ENCODE results near the gene XPOT.
"Not testable (repeated sequence)": the region's sequence is repeated elsewhere in the genome, so short reads cannot be mapped to it uniquely, and the experiment has no call there.

Gene XPOT, protein sequence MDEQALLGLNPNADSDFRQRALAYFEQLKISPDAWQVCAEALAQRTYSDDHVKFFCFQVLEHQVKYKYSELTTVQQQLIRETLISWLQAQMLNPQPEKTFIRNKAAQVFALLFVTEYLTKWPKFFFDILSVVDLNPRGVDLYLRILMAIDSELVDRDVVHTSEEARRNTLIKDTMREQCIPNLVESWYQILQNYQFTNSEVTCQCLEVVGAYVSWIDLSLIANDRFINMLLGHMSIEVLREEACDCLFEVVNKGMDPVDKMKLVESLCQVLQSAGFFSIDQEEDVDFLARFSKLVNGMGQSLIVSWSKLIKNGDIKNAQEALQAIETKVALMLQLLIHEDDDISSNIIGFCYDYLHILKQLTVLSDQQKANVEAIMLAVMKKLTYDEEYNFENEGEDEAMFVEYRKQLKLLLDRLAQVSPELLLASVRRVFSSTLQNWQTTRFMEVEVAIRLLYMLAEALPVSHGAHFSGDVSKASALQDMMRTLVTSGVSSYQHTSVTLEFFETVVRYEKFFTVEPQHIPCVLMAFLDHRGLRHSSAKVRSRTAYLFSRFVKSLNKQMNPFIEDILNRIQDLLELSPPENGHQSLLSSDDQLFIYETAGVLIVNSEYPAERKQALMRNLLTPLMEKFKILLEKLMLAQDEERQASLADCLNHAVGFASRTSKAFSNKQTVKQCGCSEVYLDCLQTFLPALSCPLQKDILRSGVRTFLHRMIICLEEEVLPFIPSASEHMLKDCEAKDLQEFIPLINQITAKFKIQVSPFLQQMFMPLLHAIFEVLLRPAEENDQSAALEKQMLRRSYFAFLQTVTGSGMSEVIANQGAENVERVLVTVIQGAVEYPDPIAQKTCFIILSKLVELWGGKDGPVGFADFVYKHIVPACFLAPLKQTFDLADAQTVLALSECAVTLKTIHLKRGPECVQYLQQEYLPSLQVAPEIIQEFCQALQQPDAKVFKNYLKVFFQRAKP

DNA sequence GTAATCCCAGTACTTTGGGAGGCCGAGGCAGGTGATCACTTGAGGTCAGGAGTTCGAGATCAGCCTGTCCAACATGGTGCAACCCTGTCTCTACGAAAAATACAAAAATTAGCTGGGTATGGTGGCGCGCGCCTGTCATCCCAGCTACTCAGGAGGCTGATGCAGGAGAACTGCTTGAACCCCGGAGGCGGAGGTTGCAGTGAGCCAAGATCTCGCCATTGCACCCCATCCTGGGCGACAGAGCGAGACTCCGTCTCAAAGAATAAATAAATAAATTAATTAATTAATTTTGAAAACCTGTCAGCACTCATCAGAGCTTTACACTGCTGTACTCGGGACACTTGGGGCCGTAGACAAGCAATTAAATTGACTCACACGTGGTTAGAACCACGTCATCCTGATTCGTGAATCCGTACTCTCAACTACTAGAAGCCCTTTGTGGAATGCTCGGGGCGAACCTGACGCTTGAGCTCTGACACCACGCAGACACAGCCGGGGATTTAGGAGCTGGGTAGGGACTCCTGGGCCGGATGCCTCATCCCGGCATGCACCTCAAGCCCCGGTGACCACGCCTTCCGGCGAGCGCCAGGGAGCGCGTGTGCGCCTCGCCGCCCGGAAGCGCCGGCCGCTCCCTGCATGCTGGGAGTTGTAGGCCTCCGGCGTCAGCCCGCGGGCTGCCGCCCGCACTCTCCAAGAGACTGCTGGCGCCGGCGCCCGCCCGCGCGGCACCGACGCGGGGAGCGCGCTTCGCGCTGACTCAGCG is at the start of gene XPOT:
XPOT (plus strand) TSS at position 686 of the 763 bp plus-strand sequence. CDS start 5,644 bp downstream, outside the sequence.
- H3K27ac ChIP-seq: peak within 1 kb of the TSS; percentile 100
- TF ChIP-seq, protein P1, sequence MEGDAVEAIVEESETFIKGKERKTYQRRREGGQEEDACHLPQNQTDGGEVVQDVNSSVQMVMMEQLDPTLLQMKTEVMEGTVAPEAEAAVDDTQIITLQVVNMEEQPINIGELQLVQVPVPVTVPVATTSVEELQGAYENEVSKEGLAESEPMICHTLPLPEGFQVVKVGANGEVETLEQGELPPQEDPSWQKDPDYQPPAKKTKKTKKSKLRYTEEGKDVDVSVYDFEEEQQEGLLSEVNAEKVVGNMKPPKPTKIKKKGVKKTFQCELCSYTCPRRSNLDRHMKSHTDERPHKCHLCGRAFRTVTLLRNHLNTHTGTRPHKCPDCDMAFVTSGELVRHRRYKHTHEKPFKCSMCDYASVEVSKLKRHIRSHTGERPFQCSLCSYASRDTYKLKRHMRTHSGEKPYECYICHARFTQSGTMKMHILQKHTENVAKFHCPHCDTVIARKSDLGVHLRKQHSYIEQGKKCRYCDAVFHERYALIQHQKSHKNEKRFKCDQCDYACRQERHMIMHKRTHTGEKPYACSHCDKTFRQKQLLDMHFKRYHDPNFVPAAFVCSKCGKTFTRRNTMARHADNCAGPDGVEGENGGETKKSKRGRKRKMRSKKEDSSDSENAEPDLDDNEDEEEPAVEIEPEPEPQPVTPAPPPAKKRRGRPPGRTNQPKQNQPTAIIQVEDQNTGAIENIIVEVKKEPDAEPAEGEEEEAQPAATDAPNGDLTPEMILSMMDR (conservative IDR thresholded peaks at IDR 0.05): no peak

DNA sequence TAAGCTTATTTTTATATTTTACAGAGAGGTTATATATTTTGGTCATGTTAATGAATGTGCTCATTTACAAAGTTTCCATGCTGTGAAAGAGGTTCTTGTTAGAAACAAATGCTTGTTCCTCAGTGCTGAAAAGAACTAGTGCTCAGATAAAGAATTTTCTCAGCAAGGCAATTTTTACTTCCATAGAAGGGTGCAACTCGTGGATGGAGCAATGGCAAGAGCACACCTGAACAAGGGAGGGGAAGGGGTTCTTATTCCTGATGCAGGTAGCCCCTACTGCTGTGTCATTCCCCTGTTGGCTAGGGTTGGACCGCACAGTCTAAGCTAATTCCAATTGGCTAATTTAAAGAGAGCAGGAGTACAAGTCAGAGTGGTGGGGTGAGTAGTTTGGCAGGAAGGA is 48.0 kb upstream of the XPOT start:
- not testable (repeated sequence) for H3K27ac ChIP-seq

DNA sequence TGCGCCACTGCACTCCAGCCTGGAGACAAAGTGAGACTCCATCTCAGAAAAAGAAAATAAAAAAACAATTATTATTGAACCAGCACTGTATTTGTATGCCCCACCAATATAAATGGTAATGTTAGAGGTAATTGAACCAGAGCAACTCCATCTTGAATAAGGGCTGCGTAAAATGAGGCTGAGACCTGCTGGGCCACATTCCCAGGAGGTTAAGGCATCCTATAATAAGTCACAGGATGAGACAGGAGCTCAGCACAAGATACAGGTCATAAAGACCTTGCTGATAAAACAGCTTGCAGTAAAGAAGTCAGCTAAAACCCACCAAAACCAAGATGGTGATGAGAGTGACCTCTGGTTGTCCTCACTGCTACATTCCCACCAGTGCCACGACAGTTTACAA is 43.0 kb upstream of the XPOT start:
- H3K27ac ChIP-seq: not testable (repeated sequence)

DNA sequence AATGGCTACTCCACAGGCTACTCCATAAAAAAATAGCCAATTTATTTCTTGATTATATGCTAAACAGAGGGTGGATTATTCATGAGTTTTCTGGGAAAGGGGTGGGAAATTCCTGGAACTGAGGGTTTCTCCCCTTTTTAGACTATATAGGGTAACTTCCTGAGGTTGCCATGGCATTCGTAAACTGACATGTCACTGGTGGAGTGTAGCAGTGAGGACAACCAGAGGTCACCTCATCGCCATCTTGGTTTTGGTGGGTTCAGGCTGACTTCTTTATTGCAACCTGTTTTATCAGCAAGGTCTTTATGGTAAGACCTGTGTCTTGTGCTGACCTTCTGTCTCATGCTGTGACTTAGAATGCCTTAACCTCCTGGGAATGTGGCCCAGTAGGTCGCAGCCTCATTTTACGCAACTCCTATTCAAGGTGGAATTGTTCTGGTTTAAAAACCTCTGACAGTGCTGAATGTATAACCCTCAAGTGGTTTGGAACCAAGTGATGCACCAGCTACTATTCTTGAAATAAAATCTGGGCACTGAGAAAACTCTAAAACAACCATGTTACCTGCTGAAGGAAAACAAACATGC is 41.4 kb upstream of the XPOT start:
- no peak overlapping the region for H3K27ac ChIP-seq
- TF ChIP-seq, protein P1 (conservative IDR thresholded peaks at IDR 0.05): no peak

DNA sequence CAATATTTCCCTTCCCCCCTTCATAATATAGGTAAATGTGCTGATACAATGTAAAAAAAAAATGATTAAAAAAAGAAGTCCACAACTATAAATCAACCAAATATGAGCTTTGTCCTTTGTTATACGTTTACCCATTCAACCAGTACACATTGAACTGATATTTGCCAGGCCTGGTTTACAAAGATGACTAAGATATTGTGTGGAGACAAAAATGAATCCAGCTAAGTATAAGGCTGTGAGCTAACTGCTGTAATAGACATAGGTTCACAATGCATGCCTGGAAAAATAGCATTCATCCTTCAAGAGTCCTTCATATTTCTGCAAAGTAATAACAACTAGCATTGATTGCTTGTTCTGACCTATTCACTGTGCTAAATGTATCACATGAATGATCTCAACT is 20.5 kb upstream of the XPOT start:
- TF ChIP-seq, protein P1 (conservative IDR thresholded peaks at IDR 0.05): no peak
- H3K27ac ChIP-seq: no peak overlapping the region

DNA sequence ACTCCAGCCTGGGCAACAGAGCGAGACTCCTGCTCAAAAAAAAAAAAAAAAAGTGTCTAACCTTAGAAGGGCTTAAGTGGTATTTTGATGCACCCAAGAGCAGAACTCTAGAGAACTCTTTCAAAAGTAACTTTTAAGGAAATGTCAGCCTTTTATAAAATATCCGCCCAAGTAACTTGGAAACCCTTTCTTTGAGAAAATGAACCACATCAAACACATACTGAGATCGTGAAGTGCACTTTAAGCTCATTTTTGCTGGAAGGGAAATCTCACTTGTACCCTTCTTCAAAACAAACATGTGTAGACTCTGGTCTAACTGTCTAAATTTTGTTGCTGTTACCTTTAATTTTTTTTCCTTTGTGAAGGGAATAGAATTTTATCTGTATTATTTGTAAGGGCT is 19.2 kb upstream of the XPOT start:
- TF ChIP-seq, protein P1 (conservative IDR thresholded peaks at IDR 0.05): no peak
- H3K27ac ChIP-seq: no peak overlapping the region

DNA sequence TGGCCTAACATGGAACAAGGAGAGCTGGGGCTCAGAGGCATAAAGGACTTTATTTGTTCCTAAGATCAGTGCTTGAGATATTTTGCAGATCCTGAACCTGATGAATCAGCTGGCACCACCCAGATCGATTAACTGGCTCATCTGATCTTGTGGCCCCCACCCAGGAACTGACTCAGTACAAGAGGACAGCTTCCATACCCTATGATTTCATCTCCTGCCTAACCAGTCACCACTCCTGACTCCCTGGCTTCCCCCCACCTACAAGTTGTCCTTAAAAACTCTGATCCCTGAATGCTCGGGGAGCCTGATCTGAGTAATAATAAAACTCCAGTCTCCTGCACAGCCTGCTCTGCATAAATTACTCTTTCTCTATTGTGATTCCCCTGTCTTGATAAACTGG is 18.7 kb upstream of the XPOT start:
- no peak overlapping the region for H3K27ac ChIP-seq
- TF ChIP-seq, protein P1 (conservative IDR thresholded peaks at IDR 0.05): no peak

Data from VCaP (cell line).